Iris pigment epithelial cell (primary cell): ENCODE data around the gene IGSF21.

Experiments
- DNase-seq: peaks from one replicate; pipeline ENCODE4 v3.0.0-alpha.2; 2011; ENCODE audit warnings: low read depth

The IGSF21 gene

GRCh38 chr1:18329469-18330253 lies 222.1 kb downstream of the IGSF21 start:
- no peak for DNase-seq

GRCh38 chr1:18332576-18332975 lies 225.0 kb downstream of the IGSF21 start:
- no peak for DNase-seq

GRCh38 chr1:18333220-18333619 lies 225.6 kb downstream of the IGSF21 start:
- no peak for DNase-seq

- no peak for DNase-seq
Observed at GRCh38 chr1:18336801-18337200, 229.2 kb downstream of the IGSF21 start.

- no peak for DNase-seq
Observed at GRCh38 chr1:18337757-18338156, 230.2 kb downstream of the IGSF21 start.

GRCh38 chr1:18339161-18339560 lies 231.6 kb downstream of the IGSF21 start:
- no peak for DNase-seq

GRCh38 chr1:18340158-18340764 lies 232.7 kb downstream of the IGSF21 start:
- DNase-seq = no peak

GRCh38 chr1:18340787-18341186 lies 233.2 kb downstream of the IGSF21 start:
- no peak for DNase-seq

- DNase-seq = no peak
Observed at GRCh38 chr1:18341291-18342069, 233.9 kb downstream of the IGSF21 start.

GRCh38 chr1:18342744-18343143 lies 235.1 kb downstream of the IGSF21 start:
- no peak for DNase-seq

GRCh38 chr1:18343581-18343980 lies 236.0 kb downstream of the IGSF21 start:
- DNase-seq = no peak

GRCh38 chr1:18344755-18345154 lies 237.2 kb downstream of the IGSF21 start:
- no peak for DNase-seq

GRCh38 chr1:18347559-18347958 lies 240.0 kb downstream of the IGSF21 start:
- DNase-seq = no peak

GRCh38 chr1:18348354-18348753 lies 240.8 kb downstream of the IGSF21 start:
- DNase-seq = no peak

- no peak for DNase-seq
Observed at GRCh38 chr1:18350747-18351146, 243.1 kb downstream of the IGSF21 start.

GRCh38 chr1:18351735-18352134 lies 244.1 kb downstream of the IGSF21 start:
- DNase-seq = no peak

GRCh38 chr1:18352636-18353265 lies 245.2 kb downstream of the IGSF21 start:
- DNase-seq = no peak

- no peak for DNase-seq
Observed at GRCh38 chr1:18353528-18353927, 245.9 kb downstream of the IGSF21 start.

GRCh38 chr1:18353992-18354391 lies 246.4 kb downstream of the IGSF21 start:
- DNase-seq = no peak

GRCh38 chr1:18354612-18355011 lies 247.0 kb downstream of the IGSF21 start:
- DNase-seq = no peak

GRCh38 chr1:18357622-18358230 lies 250.1 kb downstream of the IGSF21 start:
- DNase-seq = no peak

- DNase-seq = no peak
Observed at GRCh38 chr1:18358600-18358999, 251.0 kb downstream of the IGSF21 start.
